Retina (tissue), 1 donor: ENCODE results near the gene SLC32A1.

ENCODE experiments used
- DNase-seq: peaks from one replicate; pipeline ENCODE4 v3.0.0-alpha.2; 2016

The SLC32A1 gene

DNA sequence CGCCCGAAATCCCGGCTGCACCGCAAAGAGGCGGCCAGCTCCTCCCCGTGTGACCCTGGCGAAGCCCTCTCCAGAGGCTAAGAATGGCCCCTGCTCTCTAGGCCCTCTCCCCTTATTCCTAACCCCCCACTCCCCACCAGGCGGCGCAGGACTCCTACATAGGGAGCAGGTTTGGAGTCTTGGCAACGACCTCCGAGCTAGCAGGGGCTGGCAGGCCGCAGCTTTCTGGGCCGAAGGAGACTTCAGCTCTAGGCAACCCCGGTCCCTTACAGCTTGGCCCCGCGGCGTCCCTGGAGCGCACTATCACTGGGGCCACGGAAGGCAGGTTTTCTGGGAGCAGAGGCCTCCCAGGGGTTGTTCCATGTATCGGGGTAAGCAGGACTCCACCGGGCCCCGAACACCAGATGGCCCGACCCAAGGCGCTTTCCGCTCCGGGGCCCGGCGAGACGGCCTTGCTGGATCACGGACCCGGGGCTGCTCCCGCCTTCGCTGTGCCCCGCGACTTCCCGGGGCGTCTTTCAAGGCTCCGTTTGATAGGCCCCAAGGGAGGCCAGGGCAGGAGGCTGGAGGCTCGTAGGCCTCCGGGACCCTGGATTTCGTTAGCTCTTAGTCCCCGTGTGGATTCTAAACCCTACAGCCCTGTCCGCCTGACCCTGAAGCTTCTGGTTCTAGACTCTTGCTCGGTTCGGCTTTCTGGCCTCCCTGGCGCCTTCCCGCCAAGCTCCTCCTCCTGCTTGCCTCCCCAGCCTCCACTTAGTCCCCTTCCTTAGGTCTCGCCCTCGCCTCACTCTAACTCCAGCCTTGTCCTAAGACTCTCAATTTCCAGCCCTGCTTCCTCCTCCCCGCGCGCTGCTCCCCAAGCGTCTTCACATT is 1.9 kb downstream of the SLC32A1 start:
- DNase-seq = peak; percentile 82

DNA sequence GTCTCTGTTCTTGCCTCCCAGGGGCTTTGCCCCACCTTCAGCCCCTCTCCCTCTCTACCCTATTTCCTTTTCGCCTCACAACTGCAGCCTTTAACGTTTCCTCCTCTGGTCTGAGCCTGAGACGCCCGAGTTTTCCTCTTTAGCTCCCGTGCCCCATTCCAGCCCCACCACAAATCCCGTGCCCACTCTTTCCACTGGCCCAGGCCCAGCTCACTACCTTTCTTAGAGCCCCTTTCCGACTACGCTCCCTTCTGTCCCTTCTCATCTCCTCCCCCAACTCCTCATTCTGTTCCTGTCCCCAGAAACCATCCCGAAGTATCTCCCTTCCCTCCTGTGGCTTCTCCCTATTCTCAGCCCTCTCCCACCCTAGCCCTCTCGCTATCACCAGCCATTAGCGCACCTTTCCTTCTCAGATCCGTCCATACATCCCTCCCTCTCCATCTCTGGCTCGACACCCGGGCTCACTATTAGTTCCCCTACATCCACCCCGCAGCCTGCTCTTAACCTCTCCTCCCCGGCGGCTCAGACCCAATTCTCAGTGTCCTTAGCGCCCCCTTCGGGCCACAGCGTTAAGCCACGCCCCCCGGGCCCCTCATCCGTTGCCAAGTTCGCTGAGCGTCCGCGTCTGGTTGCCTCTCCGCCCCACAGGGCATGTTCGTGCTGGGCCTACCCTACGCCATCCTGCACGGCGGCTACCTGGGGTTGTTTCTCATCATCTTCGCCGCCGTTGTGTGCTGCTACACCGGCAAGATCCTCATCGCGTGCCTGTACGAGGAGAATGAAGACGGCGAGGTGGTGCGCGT is 2.7 kb downstream of the SLC32A1 start:
- DNase-seq = peak; percentile 93

DNA sequence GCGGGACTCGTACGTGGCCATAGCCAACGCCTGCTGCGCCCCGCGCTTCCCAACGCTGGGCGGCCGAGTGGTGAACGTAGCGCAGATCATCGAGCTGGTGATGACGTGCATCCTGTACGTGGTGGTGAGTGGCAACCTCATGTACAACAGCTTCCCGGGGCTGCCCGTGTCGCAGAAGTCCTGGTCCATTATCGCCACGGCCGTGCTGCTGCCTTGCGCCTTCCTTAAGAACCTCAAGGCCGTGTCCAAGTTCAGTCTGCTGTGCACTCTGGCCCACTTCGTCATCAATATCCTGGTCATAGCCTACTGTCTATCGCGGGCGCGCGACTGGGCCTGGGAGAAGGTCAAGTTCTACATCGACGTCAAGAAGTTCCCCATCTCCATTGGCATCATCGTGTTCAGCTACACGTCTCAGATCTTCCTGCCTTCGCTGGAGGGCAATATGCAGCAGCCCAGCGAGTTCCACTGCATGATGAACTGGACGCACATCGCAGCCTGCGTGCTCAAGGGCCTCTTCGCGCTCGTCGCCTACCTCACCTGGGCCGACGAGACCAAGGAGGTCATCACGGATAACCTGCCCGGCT is 3.4 kb downstream of the SLC32A1 start:
- DNase-seq = peak; percentile 58

DNA sequence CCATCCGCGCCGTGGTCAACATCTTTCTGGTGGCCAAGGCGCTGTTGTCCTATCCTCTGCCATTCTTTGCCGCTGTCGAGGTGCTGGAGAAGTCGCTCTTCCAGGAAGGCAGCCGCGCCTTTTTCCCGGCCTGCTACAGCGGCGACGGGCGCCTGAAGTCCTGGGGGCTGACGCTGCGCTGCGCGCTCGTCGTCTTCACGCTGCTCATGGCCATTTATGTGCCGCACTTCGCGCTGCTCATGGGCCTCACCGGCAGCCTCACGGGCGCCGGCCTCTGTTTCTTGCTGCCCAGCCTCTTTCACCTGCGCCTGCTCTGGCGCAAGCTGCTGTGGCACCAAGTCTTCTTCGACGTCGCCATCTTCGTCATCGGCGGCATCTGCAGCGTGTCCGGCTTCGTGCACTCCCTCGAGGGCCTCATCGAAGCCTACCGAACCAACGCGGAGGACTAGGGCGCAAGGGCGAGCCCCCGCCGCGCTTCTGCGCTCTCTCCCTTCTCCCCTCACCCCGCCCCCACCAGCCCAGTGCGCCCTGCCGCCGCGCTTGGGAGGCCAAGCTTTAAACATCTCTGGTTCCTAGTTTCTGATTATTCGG is 4.0 kb downstream of the SLC32A1 start:
- peak; percentile 67 for DNase-seq

DNA sequence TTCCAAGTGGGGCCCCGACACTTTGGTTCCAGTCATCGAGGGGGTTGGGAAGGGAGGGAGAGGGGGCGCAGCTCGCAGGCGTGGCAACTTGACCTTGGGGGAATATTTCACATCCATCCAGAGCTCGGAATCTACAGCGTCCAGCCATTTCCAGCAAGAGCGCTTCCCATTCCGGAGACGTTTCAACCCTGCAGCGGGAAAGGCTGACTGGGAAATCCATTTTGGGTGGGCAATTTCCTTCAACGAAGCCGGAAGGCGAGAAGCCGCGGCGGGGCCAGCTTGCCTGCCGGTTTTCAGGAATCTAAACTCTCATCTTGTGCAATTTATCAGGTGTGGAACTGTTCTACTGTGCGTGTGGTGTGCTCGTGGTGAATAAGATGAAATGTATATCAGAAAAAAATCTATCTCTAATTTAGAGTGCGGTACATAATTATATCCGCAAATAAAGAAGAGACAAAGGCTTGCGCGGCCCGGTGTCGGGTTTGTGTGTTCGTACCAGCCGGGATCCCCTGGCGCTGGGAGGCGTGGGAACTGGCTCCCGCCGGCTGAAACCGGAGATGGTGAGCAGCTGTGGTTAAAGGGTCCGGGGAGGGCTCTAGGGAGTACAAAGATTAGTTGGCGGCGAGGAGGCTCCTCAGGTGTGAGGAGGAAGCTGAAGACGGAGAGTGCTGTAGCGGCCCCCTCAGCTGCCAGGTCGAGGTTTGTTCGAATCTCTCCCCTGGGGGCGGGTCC is 4.8 kb downstream of the SLC32A1 start:
- DNase-seq = peak; percentile 70

DNA sequence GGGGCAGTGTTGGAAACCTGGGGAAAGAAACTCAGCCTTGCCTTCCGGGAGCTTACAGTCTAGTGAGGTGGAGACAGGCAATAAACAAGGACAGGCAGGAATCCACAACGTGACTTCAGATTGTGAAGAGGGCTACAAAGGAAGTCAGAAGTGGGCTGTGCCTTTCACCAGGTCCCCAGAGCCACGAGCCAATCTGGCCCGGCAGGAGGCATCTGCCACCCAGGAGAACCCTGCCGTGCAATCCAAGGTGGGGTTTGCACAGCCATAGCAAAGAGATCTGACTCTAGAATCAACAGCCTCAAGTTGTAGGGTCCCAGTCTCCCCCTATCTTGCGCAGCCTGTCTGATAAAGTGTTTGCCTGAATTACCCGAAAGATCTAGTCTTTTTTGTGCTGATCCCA is 5.5 kb downstream of the SLC32A1 start:
- DNase-seq = no peak

DNA sequence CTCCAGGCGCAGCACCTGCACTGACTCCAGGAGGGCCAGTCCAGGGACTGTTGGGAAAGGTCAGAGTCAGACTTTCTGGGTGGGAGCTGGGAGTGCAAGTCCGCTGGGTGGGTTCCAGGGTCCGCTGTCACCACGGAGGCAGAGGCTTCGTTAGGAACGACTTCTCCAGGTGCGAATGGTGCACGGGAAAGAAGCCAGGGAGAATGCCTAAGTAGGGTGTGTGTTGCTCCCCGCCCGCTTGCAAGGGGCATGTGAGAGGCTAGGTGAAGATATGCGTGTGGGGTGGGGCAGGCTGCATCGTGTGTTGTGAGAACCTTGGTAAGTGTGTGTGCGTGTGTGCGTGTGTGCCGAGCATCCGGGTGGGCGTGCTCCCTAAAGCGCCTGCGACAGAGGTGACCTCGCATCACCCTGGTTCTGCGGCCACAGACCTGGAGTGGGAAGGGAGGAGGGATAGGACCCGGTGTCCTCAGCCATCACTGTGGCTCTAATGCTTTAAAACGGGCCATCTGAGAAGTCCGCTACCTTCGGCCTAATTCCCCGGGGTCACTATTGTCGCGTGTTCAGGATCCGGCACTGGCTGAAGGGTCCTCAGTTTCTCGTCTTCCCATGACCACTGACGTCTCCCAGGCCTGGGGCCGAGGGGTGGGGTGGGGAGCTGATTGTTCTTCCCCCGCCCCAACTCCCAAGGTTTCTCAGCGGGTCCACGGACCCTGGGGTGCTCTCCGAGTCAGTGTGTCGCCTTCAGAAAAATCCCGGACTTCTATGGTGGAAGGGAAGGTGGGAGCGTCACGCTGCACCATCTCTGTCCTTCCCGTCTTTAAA is 6.1 kb downstream of the SLC32A1 start:
- DNase-seq = peak; percentile 24

DNA sequence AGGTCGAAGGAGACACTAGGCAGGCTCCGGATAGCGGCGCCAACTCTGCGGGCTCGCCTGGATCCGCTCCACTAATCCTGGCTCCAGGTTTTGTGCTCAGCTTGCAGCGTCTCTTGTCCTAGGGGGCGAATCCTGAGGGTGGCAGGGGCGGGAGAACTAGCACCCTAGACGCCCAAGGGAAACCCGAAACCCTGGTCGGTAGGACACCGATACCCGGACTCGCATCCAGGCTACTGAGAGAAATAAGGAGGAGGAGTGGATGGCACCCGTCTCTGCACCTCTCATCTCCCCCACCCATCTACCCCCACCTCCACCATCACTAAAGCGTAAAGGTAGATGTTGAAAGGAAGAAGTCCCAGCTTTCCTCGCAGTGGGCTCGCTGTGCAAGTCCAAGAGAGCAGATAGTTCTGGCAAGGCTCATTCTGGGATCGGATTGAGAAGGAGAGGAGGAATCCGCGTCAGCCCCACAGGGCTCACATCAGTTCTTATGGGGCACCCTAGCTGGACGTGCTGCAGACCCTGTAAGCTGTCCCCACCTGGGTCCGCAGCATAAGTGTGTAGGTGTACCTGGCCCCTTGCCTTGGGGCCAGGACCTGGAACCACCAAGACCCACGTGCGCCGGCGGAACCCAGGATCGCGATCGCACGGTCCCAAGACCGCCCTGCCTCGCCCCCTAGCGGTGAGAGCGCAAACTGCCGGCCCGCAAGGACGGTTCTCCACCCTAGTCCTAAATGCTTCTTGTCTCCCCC is 6.9 kb downstream of the SLC32A1 start:
- DNase-seq = peak; percentile 87

DNA sequence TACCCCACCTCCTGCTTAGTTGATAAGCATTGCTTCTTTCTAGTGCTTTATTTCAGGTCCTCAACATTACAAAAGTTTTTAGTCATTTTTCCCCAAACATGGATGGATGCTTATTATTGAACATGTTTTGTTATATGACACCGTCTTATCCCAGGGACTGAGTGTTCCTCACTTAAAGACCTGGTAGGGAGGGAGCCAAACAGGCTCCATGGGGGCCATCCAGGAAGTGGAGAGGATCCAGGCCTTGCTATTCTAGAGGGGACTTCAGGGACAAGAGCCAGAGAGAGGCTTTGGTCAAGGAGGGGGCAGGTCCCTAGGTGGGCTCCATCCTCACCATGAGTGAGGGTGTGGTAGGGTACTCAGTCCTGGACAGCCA is 7.4 kb downstream of the SLC32A1 start:
- no peak for DNase-seq

DNA sequence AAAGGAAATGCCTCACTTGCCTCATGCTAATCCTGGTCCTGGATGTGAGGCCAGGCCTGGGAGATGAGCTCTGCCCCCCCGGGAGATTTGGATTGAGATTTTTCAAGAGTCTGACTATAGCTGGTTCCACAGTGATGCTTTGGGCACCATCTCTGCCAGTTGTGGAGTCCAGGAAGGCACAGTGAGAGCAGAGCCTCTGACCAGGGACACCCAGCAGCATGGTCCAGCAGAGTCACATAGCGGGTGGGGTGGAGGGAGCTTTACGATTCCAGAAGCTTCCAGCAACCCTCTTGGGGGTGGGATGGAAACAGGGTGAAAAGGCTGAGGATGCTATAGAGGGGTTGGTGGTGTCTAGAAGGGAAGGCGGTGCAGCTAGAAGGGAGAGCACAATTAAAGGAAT is 8.7 kb downstream of the SLC32A1 start:
- DNase-seq = no peak

DNA sequence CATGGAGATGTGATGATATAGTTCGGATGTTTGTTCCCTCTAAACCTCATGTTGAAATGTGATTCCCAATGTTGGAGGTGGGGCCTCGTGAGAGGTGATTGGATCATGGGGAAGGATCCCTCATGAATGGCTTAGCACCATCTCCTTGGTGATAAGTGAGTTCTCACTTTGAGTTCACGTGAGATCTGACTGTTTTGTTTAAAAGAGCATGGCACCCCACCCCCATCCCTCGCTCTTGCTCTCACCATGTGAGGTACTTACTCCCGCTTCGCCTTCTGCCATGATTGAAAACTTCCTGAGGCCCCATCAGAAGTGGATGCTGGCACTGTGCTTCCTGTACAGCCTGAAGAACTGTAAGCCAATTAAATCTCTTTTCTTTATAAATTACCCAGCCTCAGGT is 10.9 kb downstream of the SLC32A1 start:
- DNase-seq = no peak

DNA sequence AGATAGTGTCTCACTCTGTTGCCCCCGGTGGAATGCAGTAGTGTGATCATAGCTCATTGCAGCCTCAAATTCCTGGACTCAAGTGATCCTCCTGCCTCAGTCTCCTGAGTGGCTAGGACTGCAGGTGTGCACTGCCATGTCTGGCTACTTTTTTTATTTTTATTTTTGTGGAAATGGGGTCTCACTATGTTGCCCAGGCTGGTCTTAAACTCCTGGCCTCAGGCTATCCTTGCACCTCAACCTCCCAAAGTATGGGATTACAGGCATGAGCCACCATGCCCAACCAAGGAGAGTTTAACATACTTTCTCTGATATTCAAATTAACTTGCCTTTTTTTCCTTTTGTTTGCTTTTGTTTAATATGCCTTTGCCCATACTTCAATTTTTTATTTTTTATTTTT is 13.6 kb downstream of the SLC32A1 start:
- no peak for DNase-seq

DNA sequence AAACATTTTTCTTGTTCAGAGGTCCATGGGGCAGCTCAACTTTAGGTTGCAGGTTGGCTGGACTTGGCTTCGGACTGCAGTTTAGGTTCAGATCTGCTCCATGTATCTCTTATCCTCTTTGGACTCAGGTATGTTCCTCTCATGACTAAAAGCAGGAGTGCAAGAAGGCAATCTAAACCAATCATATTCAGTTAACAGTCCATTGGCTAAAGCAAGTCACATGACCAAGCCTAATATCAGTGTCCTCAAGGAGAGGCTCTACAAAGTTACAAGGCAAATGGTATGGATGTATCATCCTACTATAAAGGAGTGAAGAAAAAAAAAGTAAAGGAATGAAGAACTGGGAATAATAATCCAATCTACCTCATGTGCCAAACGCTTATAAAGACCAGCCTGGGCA is 21.5 kb downstream of the SLC32A1 start:
- no peak for DNase-seq

DNA sequence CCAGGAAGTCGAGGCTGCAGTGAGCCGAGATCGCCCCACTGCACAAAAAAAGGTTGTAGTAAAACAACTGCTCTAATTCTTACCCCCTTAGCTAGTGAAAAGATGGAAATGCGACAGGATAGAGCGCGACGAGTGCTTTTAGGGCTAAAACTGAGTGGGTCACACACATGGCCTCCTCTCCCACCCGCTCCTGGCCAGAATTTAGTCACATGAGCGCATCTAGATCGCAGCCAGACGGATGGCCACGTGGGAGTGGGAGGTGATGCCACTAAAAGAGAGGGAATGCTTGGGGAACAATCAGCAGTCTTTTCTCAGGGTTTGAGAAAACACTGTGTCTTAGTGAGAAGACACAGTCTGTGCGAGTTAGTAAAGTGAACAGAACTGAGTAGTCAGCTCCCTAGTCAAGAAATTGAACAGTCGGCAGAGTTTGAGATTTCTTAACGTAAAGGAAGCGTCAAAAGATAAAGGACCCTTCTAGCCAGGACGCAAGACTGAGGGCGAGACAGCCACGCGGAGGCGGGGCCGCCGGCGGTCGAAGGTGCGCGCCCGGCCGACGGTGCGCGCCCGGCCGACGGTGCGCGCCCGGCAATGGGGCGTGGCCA is 23.3 kb downstream of the SLC32A1 start:
- no peak for DNase-seq

DNA sequence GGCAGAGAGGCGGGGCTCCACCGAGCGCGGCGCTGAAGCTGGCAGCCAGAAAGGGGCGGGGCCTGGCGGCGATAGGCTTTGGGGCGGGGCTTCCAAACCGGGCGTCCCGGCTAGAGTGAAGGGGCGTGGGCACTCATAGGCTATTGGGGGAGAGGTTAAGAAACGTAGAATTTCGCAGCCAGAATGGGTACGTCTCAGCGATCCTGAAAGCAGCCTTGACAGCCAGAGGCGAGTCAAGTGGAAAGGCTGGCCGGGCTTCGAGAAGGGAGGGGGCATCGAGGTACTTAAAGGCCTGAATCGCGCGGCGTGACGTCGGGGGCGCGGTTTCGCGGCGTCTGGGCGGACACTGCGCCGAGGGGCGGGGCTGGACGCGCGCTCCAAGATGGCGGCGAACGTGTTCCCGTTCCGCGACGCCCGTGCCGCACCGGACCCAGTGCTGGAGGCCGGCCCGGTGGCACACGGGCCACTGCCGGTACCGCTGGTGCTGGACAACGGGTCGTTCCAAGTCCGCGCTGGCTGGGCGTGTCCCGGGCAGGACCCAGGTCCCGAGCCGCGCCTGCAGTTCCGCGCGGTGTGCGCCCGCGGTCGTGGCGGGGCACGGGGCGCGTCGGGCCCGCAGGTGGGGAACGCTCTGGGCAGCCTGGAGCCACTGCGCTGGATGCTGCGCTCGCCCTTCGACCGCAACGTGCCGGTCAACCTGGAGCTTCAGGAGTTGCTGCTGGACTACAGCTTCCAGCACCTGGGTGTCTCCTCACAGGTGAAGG is 24.0 kb downstream of the SLC32A1 start, which contains the start of gene ACTR5:
ACTR5 (plus strand) TSS at position 364 of the 764 bp plus-strand sequence; CDS start at position 383, 19 bp downstream.
- DNase-seq = peak; percentile 98

DNA sequence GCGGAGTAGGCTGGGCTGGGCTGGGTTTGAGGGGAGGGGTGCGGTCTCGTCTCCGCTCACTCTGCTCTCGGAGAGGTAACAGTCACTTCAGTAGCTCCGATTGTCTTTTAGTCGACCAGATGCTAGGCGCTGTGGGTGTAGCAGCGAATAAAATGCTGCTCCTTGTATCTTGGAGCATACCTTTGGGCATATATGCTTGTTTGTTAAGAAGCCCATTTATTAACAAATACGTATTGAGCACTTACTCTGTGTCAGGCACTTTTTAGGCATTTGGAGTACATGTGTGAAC is 24.5 kb downstream of the SLC32A1 start:
- DNase-seq = no peak

DNA sequence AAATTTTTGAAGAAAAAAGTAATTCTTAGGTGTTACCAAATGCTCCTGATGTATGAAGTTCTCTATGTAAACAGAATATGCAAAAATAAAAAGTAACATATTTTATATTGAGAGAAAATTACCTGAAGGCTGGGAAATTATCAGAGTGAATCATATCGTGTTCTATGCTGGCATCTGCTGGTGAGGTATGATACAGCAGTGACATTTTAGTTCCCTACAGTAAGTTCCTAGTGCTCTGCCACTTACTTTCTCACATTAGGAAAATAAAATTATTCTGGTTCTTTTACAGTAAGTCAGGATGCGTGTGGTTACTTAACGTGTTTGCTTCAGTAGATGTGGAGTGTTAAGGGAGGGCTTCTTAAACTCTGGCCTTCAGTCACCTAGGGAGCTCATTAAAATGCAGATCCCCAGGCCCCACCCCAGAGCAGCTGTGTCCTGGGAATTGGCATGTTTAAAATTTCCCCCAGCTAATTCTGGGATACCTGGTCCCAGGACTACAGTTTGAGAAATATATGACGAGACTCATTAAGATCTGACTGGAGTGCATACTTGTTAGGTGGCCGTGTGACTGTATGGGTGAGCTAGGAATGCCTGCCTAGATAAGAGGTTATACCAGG is 27.2 kb downstream of the SLC32A1 start:
- peak; percentile 17 for DNase-seq

DNA sequence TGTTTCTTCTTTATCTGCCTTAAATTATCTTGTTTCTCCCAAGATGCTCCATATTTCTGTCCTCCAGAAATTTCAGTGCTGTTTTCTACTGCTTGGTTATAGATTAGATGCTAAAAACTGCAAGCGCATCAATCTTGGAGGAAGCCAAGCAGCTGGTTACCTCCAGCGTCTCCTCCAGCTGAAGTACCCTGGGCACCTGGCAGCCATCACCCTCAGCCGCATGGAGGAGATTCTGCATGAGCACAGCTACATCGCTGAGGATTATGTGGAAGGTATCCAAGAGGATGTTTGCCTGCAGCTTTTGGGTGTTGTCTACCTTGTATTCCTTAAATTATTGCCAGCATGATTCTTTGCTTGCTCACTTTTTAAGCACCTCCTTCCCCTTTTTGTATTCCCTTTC is 27.7 kb downstream of the SLC32A1 start:
- DNase-seq = no peak

DNA sequence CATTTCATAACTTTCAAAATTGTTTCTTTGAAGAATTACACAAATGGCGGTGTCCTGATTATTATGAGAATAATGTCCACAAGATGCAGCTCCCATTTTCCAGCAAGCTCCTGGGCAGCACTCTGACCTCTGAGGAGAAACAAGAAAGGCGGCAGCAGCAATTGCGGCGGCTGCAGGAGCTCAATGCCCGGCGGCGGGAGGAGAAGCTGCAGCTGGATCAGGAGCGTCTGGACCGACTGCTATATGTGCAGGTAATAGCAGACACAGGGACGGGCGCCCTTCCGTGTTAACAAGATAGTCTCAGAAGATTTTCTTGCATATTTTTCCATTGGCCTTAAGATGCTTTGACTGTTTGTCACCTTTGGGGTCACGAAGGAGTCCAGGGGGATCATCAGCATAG is 30.6 kb downstream of the SLC32A1 start:
- no peak for DNase-seq
